Measurements from ENCODE around the gene PRTN3.
"Not testable (repeated sequence)": the region's sequence is repeated elsewhere in the genome, so short reads cannot be mapped to it uniquely, and the experiment has no call there.

Gene PRTN3

DNA sequence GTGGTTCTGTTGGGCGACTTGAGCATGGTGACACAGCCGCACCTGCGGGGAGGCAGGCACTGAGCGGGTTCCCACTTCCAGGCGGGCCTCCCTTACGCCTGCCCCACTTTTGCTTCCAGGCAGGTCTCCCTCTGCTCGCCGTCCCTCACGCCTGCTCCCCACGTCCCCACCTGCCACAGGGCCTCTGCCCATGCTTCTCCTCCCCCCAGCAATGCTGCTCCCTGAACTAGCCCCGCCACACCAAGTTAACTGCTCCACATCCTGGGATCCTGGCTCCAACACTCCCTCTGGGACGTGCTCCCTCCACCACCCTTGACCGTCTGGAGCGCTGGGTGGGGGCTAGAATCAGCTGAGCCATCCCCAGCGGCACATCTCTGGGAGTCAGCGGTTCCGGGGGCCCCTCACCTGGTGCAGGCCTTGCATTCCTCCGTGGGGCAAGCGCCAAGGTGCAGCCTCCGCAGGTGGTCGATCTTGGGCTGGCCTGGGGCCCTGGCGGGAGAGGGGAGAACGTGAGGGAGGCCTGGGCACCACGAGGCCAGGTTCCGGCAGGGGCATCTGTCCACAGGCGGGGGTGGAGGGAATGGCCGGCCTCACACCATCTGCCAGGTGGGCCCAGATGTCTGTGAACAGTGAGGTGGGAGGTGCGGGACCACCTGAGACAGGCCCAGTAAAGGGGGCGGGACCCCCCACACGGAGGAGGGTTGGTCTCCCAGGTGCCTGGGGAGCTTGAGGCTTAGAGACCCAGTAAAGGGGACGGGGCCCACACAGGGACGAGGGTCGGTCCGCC, 27.9 kb downstream of the PRTN3 start:
- no peak for DNase-seq

GRCh38 chr19:869245-870177, 28.7 kb downstream of the PRTN3 start:
- no peak for DNase-seq

- DNase-seq: no peak
Observed at GRCh38 chr19:870314-870713, 29.5 kb downstream of the PRTN3 start.

DNA sequence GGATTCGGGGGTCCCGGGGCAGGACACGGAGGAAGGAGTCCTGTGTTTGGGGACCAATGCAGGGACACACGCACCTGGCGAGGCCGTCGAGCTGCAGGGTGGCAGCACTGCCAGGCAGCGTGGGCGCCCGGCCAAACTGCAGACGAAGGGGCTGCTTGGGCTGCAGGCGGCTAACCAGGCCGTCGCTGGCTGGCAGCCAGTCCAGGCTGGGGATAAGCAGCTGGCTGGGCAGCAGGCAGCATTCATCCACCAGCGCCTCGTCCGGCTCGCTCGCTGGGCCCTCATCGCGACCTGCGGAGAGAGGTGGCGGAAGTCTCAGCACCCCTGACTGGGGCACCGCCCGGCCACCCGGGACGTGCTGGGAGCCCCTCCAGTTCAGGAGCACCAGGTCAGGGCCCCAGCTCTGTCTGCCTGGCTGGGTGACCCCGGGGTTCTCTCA, 30.2 kb downstream of the PRTN3 start:
- peak; percentile 16 for DNase-seq

GRCh38 chr19:871446-872265, 30.9 kb downstream of the PRTN3 start:
- DNase-seq: no peak

DNA sequence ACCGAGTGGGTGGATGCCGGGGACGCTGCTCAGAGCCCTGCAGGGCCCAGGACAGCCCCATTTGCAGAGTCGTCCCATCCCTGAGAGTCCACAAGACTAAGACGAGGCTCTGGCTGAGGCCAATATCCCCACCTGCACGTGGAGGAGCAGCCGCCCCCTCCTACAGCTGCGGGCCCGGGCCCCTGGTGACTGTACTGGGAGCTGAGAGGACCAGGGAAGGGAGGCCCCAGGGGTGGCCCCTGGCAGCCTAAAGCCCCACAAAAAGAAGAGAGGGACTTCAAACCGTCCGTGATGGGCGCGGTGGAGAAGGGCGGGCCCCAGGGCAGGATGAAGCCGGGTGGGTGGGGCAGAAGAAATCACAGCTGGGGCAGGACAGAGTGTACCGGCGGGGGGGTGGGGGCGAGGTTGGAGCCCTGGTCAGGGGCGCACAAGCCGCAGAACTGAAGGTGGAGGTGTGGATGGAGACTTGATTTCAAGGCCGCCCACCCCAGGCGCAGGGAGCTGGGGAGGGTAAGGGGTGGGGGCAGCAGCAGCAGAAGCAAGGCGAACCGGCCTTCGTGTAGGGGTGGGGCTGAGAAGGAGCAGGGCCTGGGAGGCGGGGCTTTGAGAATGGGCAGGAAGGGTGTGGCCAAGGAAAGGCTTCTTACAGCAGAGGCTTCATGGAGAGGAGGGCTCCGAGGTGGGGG, 31.6 kb downstream of the PRTN3 start:
- peak; percentile 22 for DNase-seq

DNA sequence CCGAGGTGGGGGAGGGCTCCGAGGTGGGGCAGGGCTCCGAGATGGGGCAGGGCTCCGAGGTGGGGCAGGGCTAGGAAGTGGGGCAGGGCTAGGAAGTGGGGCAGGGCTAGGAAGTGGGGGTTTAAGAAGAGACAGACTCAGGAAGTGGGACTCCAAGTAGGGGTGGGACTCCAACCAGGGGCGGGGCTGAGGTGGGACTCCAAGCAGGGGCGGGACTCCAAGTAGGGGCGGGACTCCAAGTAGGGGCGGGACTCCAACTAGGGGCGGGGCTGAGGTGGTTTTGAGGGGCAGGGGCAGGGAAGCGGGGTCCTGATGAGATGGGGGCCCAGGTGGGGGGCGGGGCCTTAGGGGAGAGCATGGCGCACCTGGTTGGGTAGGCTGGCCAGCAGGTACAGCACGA, 32.3 kb downstream of the PRTN3 start:
- DNase-seq: no peak

DNA sequence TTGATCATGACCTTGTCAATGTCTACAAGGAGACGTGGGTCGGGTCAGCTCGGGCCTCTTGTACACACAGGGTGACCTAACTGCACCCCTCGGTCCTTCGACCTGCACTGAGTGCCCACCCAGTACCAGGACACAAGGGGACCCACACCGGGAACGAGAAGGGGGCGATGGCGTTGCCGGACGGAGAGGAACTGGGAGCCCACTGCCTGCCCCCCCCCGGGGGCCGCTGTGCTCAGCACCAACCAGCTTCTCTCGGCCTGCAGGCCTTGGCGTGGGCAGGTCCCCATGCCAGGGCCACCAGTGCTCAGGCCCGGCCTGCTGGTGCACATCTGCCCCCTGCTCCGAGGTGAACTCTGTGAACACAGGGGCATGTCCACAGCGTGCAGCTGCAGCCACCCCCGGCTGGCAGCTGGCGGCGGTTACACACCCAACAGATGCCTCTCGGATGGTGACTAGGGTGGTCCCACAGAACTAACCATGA, 32.8 kb downstream of the PRTN3 start:
- DNase-seq: no peak

- no peak for DNase-seq
Observed at GRCh38 chr19:875265-875879, 34.6 kb downstream of the PRTN3 start.

DNA sequence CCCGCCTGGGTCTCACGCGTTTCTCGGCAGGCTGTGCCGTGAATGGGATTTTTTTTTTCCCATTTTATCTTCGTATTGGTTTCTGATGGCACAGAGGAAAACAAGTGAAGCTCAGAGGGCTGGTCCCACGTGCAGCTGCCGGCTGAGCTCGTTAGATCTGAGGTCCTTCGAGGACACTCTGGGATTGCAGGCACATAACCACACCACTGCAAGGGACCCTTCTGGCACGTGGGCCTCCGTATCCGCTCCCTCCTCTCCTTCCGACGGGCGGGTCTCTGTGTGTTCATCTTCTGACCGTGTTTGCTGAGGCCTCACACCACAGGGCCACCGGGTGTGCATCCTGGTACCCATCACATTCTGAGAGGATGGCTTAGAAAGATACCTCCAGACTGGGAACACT, 35.3 kb downstream of the PRTN3 start:
- DNase-seq: no peak

DNA sequence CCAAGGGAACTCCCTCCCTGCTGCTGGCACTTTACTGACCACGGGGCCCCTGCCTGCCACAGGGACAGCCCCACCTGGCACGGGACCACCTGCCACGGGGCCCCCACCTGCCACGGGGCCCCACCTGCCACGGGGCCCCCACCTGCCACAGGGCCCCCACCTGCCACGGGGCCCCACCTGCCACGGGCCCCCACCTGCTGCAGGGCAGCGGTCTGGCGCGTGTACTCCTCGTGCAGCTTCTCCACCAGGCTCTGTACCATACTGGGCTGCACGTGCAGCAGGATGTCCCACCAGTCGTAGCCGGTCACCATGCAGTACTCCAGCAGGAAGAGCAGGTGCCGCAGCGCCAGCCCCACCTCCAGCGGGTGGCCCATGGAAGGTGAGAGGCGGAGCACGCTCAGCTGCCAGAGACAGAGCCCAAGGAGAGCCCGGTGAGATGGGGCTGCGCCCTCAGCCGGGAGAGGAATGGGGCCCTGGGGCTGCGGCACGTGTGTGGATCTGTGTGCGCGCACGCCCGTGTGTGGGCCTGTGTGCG, 36.0 kb downstream of the PRTN3 start:
- DNase-seq: no peak

- DNase-seq: not testable (repeated sequence)
Observed at GRCh38 chr19:877992-878660, 37.3 kb downstream of the PRTN3 start.

DNA sequence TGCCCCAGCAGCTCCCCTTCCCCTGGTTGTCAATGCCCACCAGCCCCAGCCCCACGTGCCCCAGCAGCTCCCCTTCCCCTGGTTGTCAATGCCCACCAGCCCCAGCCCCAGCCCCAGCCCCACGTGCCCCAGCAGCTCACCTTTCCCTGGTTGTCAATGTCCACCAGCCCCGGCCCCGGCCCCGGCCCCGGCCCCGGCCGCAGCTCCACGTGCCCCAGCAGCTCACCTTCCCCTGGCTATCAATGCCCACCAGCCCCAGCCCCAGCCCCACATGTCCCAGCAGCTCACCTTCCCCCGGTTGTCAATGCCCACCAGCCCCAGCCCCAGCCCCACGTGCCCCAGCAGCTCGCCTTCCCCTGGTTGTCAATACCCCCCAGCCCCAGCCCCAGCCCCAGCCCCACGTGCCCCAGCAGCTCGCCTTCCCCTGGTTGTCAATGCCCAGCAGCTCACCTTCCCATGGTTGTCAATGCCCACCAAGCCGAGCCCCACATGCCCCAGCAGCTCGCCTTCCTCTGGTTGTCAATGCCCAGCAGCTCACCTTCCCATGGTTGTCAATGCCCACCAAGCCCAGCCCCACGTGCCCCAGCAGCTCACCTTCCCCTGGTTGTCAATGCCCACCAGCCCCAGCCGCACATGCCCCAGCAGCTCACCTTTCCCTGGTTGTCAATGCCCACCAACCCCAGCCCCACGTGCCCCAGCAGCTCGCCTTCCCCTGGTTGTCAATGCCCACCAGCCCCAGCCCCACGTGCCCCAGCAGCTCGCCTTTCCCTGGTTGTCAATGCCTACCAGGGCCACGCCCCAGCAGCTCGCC, 38.2 kb downstream of the PRTN3 start:
- DNase-seq: not testable (repeated sequence)

DNA sequence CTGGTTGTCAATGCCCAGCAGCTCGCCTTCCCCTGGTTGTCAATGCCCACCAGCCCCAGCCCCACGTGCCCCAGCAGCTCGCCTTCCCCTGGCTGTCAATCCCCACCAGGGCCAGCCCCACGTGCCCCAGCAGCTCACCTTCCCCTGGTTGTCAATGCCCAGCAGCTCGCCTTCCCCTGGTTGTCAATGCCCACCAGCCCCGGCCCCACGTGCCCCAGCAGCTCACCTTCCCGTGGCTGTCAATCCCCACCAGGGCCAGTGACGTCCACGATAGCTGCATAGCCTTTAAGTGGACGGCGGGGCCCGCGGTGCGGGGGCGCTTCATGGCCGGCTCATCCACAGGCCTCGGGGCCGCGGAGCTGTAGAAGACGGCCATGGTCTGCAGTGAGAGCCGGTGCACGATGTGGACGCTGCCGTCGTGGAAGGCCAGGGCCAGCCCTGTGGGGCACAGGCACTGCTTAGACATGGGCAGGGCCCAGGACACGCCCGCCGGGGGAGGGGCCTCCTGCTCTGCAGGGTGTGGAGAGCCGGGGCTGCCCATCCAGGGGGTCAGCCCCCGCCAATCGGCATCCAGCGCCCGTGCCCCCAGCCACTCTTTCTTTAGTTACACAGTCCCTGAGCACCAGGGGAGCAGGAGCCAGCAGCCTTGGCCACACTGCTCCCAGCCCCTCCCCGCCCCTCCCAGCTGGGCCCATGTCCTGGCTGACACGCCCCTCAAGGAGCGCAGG, 39.1 kb downstream of the PRTN3 start:
- DNase-seq: no peak

DNA sequence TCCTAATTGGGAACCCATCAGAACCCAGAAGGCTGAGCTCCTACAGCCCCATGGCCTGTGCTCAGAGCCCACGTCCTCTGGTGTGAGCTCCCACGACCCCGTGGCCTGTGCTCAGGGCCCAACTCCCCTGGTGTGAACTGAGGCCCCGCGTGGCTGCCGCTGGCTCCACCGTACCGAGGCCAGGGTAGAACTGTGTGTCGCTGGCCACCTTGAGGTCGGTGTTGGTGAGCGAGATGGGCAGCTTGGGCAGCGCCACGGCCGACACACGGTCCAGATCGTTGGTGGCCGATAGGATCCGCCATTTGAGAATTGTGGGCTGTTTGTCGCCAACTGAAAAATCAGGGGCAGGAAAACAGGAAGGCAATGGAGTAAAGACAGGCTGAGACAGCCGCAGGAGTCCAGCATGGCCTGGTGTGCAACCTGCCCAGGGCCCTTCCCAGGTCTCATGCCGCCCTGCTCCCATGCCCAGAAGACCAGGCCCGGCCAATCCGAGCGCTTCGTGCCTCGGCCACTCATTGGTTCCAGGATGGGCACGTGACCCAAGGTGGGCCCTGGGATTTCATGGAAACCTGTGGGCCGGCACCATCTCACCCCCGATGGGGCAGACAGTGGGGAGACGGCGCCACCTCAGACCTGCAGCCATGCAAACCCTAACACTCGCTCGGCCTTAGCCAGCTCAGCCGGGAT, 40.7 kb downstream of the PRTN3 start:
- DNase-seq: no peak

DNA sequence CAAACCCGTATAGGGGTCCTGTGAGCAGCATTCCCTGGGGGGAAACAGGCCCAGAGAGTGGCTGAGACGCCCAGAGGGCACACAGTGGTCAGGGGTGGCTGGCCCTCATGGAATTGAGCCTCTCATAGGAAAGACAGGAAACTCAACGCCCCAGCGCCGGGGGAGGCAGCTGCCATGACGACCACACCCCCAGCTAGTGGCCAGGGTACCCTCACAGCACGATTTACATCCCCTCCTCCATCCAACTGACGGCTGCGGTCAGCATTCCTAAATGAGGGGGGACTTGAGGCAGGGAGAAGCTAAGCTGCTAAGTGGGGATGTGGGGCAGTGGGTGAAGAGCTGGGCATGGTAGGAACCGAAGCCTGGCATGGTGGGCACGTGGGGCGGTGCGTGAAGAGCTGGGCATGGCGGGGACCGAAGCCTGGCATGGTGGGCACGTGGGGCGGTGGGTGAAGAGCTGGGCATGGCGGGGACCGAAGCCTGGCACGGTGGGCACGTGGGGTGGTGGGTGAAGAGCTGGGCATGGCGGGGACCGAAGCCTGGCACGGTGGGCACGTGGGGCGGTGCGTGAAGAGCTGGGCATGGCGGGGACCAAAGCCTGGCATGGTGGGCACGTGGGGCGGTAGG, 42.2 kb downstream of the PRTN3 start:
- no peak for DNase-seq

DNA sequence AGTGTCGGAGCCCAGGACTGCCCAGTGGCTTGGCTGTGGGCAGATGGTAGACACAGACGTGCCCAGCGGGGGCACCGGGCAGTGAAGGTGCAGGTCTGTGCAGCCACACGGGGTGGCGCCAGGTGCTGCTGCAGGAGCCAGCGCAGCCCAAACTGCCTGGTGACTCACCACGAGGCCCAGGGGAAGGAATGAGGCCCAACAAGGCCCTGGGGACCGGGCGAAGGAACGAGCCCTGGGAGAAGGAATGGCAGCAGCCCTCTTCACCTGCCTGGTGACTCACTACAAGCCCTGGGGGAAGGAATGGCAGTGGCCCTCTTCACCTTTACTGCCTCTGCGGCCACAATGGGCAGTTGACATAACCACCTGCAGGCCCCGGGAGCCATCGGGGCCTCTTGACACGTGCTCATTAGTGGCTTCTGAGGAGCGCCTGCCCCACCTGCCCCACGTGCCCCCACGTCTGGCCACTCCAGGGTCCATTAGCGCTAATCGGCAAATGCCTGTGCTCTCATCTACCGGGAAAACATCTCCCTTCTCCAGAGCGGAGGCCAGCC, 42.9 kb downstream of the PRTN3 start:
- peak; percentile 29 for DNase-seq

Measured in DMS153 (cell line).